HepG2 (cell line): ENCODE data around the gene DMPK. TPM values are rescaled to one million over a fixed set of nuclear protein-coding genes. Genes with fewer than 3 reads are reported as not detected.

Source experiments
- ATAC-seq: fragments of 200-7000 bp; cut with Tn5 transposase; 3 replicates; pipeline ENCODE4 v1.9.1; 2020; ENCODE audit warnings: mild to moderate bottlenecking, moderate library complexity
- BruUV-seq: library from RNA; stranded (reverse); fragments of 400-500 nt; replicated peaks from 2 replicates; lab custom pipeline; 2021; lab: Mats Ljungman, UMichigan
- CTCF ChIA-PET: fragments of 300-600 bp; formaldehyde crosslinking; extraction: SDS; loops from one replicate; lab custom pipeline; 2021; ENCODE audit warnings: low total read pairs, inconsistent platforms, low intra/inter-chr PET ratio; lab: Yijun Ruan, JAX
- POLR2A ChIA-PET: fragments of 350-600 bp; sonication (Branson Sonifier 250); formaldehyde crosslinking; loops from one replicate; lab custom pipeline; 2020; ENCODE audit warnings: antibody characterized with exemption, inconsistent platforms; lab: Yijun Ruan, JAX
- DNase-seq: peaks from one replicate; pipeline ENCODE4 v3.0.0-alpha.2; 2015; ENCODE audit warnings: low spot score
- FAIRE-seq: peaks from 3 replicates; lab custom pipeline; 2011; peaks lifted over from hg19 to GRCh38; lab: Jason Lieb, UNC
- H2AFZ ChIP-seq: one replicate; pipeline ENCODE4 v1.6.1; 2011; ENCODE audit warnings: low read length, inconsistent platforms
- H3K27ac ChIP-seq: fragments of 300-600 bp; 3 replicates; pipeline ENCODE4 v1.8.0; 2011; ENCODE audit warnings: mixed run types, mild to moderate bottlenecking, mixed read lengths, low read length, inconsistent platforms; ENCODE audit not compliant: insufficient read depth; ENCODE audit errors: extremely low read length
- H3K27me3 ChIP-seq, 2 experiments: fragments of 200-600 bp in 1 of 2; 2 replicates in 1 of 2; 3 replicates in 1 of 2; pipeline versions ENCODE4 v1.6.0 to v1.8.0; 2011; ENCODE audit warnings: low read length in 2 of 2, mild to moderate bottlenecking in 2 of 2, moderate library complexity in 2 of 2, inconsistent platforms in 1 of 2; ENCODE audit not compliant: insufficient read depth in 2 of 2, control insufficient read depth in 1 of 2
- H3K36me3 ChIP-seq, 2 experiments: fragments of 200-600 bp in 1 of 2; replicated peaks in 1 of 2; 2 replicates in 1 of 2; 3 replicates in 1 of 2; pipeline versions ENCODE4 v1.5.1 to v1.8.0; 2011; ENCODE audit warnings: low read length in 2 of 2, inconsistent platforms in 1 of 2; ENCODE audit not compliant: insufficient read depth in 2 of 2, control insufficient read depth in 1 of 2
- H3K4me1 ChIP-seq: 2 replicates; pipeline ENCODE4 v1.5.1; 2012; ENCODE audit warnings: low read length, inconsistent platforms; ENCODE audit not compliant: insufficient read depth
- H3K4me2 ChIP-seq: 2 replicates; pipeline ENCODE4 v1.6.0; 2011; ENCODE audit warnings: low read depth, low read length, inconsistent platforms
- H3K4me3 ChIP-seq, 3 experiments: fragments of 200-600 bp in 1 of 3; sonication (generic), shearing (Covaris generic) in 1 of 3; replicated peaks in 1 of 3; 2 replicates each; pipeline ENCODE4 v1.5.1; 2011 to 2016; ENCODE audit warnings: low read length in 3 of 3, inconsistent platforms in 2 of 3, low read depth in 2 of 3, mild to moderate bottlenecking in 2 of 3, control low read depth in 1 of 3, mixed read lengths in 1 of 3; ENCODE audit not compliant: insufficient read depth in 1 of 3
- H3K79me2 ChIP-seq: one replicate; pipeline ENCODE4 v1.6.1; 2011; ENCODE audit warnings: low read length, inconsistent platforms; ENCODE audit not compliant: insufficient read depth
- H3K9ac ChIP-seq: 2 replicates; pipeline ENCODE4 v1.6.0; 2011; ENCODE audit warnings: mild to moderate bottlenecking, low read depth, low read length, inconsistent platforms; ENCODE audit not compliant: insufficient read depth
- H3K9me3 ChIP-seq: 2 replicates; pipeline ENCODE4 v1.5.1; 2012; ENCODE audit warnings: mild to moderate bottlenecking, low read length
- H4K20me1 ChIP-seq: 2 replicates; pipeline ENCODE4 v1.6.0; 2011; ENCODE audit warnings: inconsistent platforms, mild to moderate bottlenecking, low read length, moderate library complexity; ENCODE audit not compliant: insufficient read depth
- CTCF ChIP-seq: sonication (generic); formaldehyde crosslinking; IDR thresholded peaks from 2 replicates; pipeline ENCODE4 v1.5.0; 2020; ENCODE audit warnings: mild to moderate bottlenecking, missing genetic modification reagents, moderate library complexity
- HCFC1 ChIP-seq: fragments of 150-350 bp; IDR thresholded peaks from 2 replicates; pipeline ENCODE4 v1.6.1; 2014; ENCODE audit warnings: low read depth, low read length
- KDM4B ChIP-seq: sonication (generic); formaldehyde crosslinking; IDR thresholded peaks from 2 replicates; pipeline ENCODE4 v1.4.0; 2020; ENCODE audit warnings: missing genetic modification reagents
- MXD4 ChIP-seq: IDR thresholded peaks from 2 replicates; pipeline ENCODE4 v1.6.1; 2016; ENCODE audit warnings: mild to moderate bottlenecking, missing biosample characterization, missing genetic modification reagents
- POLR2AphosphoS5 ChIP-seq: IDR thresholded peaks from 2 replicates; pipeline ENCODE4 v1.6.1; 2012; ENCODE audit warnings: low read depth, low read length
- RAD21 ChIP-seq: fragments of 450-650 bp; formaldehyde crosslinking; IDR thresholded peaks from 2 replicates; pipeline ENCODE4 v1.5.0; 2020; ENCODE audit warnings: mild to moderate bottlenecking
- RFXAP ChIP-seq: sonication (generic); formaldehyde crosslinking; IDR thresholded peaks from 2 replicates; pipeline ENCODE4 v1.4.0; 2020; ENCODE audit warnings: missing genetic modification reagents, borderline replicate concordance
- STAG1 ChIP-seq: sonication (generic); formaldehyde crosslinking; IDR thresholded peaks from 2 replicates; pipeline ENCODE4 v1.4.0; 2020; ENCODE audit warnings: missing genetic modification reagents
- ZBTB42 ChIP-seq: sonication (generic); formaldehyde crosslinking; IDR thresholded peaks from 2 replicates; pipeline ENCODE4 v1.5.0; 2020; ENCODE audit warnings: mild to moderate bottlenecking, missing genetic modification reagents
- ZFYVE20 ChIP-seq: sonication (generic); formaldehyde crosslinking; IDR thresholded peaks from 2 replicates; pipeline ENCODE4 v1.8.0; 2023; ENCODE audit warnings: low read depth, mild to moderate bottlenecking, moderate library complexity, missing genetic modification reagents, borderline replicate concordance
- ZNF484 ChIP-seq: sonication (generic); formaldehyde crosslinking; IDR thresholded peaks from 2 replicates; pipeline ENCODE4 v1.5.1; 2020; ENCODE audit warnings: mild to moderate bottlenecking, low read depth, missing genetic modification reagents, borderline replicate concordance
- ZNF510 ChIP-seq: sonication (generic); formaldehyde crosslinking; IDR thresholded peaks from 2 replicates; pipeline ENCODE4 v1.4.0; 2020; ENCODE audit warnings: low read depth, mild to moderate bottlenecking, missing genetic modification reagents
- ZNF629 ChIP-seq: sonication (generic); formaldehyde crosslinking; conservative IDR thresholded peaks from 2 replicates; pipeline ENCODE4 v1.5.0; 2020; ENCODE audit warnings: missing genetic modification reagents
- ZNF720 ChIP-seq: sonication (generic); formaldehyde crosslinking; IDR thresholded peaks from 2 replicates; pipeline ENCODE4 v1.4.0; 2020; ENCODE audit warnings: missing genetic modification reagents
- ZNF83 ChIP-seq: sonication (generic); formaldehyde crosslinking; IDR thresholded peaks from 2 replicates; pipeline ENCODE4 v1.4.0; 2020; ENCODE audit warnings: missing genetic modification reagents, mild to moderate bottlenecking, borderline replicate concordance
- WGBS: methylation state at CpG from one replicate; pipeline ENCODE4 v1.1.6; 2017; ENCODE audit warnings: low lambda C conversion rate; 5-methylcytosine and 5-hydroxymethylcytosine counted together
- in situ Hi-C: cut with HindIII; loops from 2 replicates; pipeline ENCODE4 v1.10.0; 2017; ENCODE audit warnings: low pct_unique_long_range_greater_than_20kb; ENCODE audit not compliant: extremely low pct_ligation_motif_present
- intact Hi-C: fragments of 100-400 bp; cut with micrococcal nuclease; formaldehyde crosslinking; loops from one replicate; pipeline ENCODE4 v1.10.0; 2022; ENCODE audit not compliant: unreplicated experiment
- polyA plus RNA-seq, 8 experiments: library from polyadenylated mRNA; depleted of rRNA in 3 of 8; stranded (reverse) in 7 of 8; unstranded in 1 of 8; fragments of >200 nt; fragmentation: Illumina TruSeq in 4 of 8; extraction: Trizol in 4 of 8; gene quantifications; 2 replicates each; pipeline versions ENCODE4 v1.2.1 to v1.2.3, GENCODE V29; 2011 to 2016; ENCODE audit warnings: low read depth in 4 of 8, missing spikeins in 1 of 8, mixed read lengths in 1 of 8; ENCODE audit not compliant: insufficient read depth in 1 of 8
- total RNA-seq, 5 experiments: library from RNA; depleted of rRNA; stranded (reverse); fragments of >200 nt; fragmentation: Illumina TruSeq; extraction: Trizol; gene quantifications; 2 replicates each; pipeline ENCODE4 v1.2.3, GENCODE V29; 2016; ENCODE audit warnings: low read depth in 1 of 5
- TF ChIP-seq, protein P1 (sequence below): IDR thresholded peaks from 2 replicates; pipeline ENCODE4 v1.6.1; 2016; ENCODE audit warnings: missing genetic modification reagents, missing compliant biosample characterization

DMPK gene
- total and polyA plus RNA-seq, 2 of the 13 experiments (the other 11 are each of a cell fraction or from before 2014, with no cell fraction given), result 5.3 to 8.8 TPM

- in situ Hi-C loops (no loop called here), intact Hi-C loops (no loop called here)
- ChIA-PET CTCF (no interaction called here), POLR2A (no interaction called here)
- H3K9me3 ChIP-seq, result no peaks in the 10 kb centered on the region
- H3K4me1 ChIP-seq, result peaks cover 24% of the 10 kb centered on the region
- H4K20me1 ChIP-seq, result no peaks in the 10 kb centered on the region
- H3K4me3 ChIP-seq, result no peak overlapping the region
- no peak overlapping the region for H3K27ac ChIP-seq
- no peak for TF ChIP-seq POLR2AphosphoS5
- TF ChIP-seq ZBTB42 (CRISPR knock-in tag), result no peak
- TF ChIP-seq ZNF510 (CRISPR knock-in tag), result no peak
- TF ChIP-seq RAD21, result no peak
- TF ChIP-seq ZNF484, result no peak
- TF ChIP-seq CTCF (CRISPR knock-in tag), result no peak
- TF ChIP-seq ZNF720 (CRISPR knock-in tag), result no peak
- no peak for TF ChIP-seq KDM4B (CRISPR knock-in tag)
- TF ChIP-seq, protein P1, sequence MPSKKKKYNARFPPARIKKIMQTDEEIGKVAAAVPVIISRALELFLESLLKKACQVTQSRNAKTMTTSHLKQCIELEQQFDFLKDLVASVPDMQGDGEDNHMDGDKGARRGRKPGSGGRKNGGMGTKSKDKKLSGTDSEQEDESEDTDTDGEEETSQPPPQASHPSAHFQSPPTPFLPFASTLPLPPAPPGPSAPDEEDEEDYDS (CRISPR knock-in tag), result no peak
- no peak for TF ChIP-seq HCFC1
- no peak for TF ChIP-seq RFXAP (CRISPR knock-in tag)
- no peak for TF ChIP-seq STAG1 (CRISPR knock-in tag)
- TF ChIP-seq ZNF83 (CRISPR knock-in tag), result no peak
- no peak for TF ChIP-seq ZNF629
- no peak for TF ChIP-seq MXD4 (CRISPR knock-in tag)
- TF ChIP-seq ZFYVE20 (CRISPR knock-in tag), result no peak
- no TSS peak for BruUV-seq
- FAIRE-seq (no peak), DNase-seq (no peak), ATAC-seq (no peak)
- H3K9ac ChIP-seq, result no peak overlapping the region
- no peak overlapping the region for H2AFZ ChIP-seq
- no peak overlapping the region for H3K4me2 ChIP-seq
- WGBS, result 28% methylated on average over 4 of the region's 5 CpGs
- no peaks in the 10 kb centered on the region for H3K79me2 ChIP-seq
- H3K27me3 ChIP-seq, result peaks cover 0 to 32% of the 10 kb centered on the region in 2 experiments; a peak in 2 of 5 replicates
- H3K36me3 ChIP-seq, result no peaks in the 10 kb centered on the region
Measured at GRCh38 chr19:45747513-45747912, 34.8 kb downstream of the DMPK start.
